ENCODE data around the gene LRRC45. TPM values are rescaled to one million over a fixed set of nuclear protein-coding genes. Genes with fewer than 3 reads are reported as not detected.
"Not testable (repeated sequence)": the region's sequence is repeated elsewhere in the genome, so short reads cannot be mapped to it uniquely, and the experiment has no call there.

Gene LRRC45
- total and polyA plus RNA-seq, 8 donors = 12.0 to 23.2 (median 17.6) TPM

DNA sequence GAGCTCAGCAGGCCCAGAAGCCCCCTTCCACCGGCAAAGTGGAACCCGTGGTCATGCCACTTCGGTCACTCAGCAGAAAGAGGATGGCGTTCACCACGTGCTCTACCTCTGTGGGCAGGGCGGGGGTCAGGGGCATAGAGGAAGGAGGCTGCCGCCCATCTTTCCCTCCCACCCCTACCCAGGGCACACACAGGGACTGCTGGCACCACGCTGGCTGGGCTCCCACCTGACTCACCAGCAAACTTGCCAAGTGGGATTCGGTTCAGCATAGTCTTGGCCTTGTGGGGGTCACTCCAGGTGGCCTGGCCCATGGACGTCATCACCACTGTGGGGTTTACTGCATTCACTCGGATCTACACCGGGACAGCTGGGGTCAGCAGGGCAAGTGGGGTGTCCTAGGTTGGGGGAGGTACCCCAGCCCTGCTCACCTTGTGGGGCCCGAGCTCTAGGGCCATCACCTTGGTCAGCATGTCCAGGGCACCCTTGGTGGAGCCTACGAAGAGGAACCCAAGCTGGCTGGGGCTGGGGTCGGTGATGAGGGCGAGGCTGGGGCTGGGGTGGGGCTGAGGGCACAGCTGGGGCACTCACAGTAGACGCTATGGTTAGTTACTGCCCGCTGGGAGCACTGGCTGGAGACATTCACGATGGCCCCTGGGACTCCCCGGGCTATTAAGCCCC is 13.0 kb downstream of the LRRC45 start:
- Histone ChIP-seq H3K9me3 (no peaks in the 10 kb centered on the region), H3K36me3 (no peaks in the 10 kb centered on the region), H3K27ac (no peak overlapping the region), H3K27me3 (peaks cover 0 to 12% of the 10 kb centered on the region in 2 donors), H3K4me1 (peaks cover 13 to 40% of the 10 kb centered on the region in 2 donors), H3K4me3 (peak overlapping the region; percentile 67 to 78)
- ATAC-seq (no peak), DNase-seq (no peak)
- intact Hi-C loops (cut with DNase I) = no loop called here
- TF ChIP-seq, protein P1, sequence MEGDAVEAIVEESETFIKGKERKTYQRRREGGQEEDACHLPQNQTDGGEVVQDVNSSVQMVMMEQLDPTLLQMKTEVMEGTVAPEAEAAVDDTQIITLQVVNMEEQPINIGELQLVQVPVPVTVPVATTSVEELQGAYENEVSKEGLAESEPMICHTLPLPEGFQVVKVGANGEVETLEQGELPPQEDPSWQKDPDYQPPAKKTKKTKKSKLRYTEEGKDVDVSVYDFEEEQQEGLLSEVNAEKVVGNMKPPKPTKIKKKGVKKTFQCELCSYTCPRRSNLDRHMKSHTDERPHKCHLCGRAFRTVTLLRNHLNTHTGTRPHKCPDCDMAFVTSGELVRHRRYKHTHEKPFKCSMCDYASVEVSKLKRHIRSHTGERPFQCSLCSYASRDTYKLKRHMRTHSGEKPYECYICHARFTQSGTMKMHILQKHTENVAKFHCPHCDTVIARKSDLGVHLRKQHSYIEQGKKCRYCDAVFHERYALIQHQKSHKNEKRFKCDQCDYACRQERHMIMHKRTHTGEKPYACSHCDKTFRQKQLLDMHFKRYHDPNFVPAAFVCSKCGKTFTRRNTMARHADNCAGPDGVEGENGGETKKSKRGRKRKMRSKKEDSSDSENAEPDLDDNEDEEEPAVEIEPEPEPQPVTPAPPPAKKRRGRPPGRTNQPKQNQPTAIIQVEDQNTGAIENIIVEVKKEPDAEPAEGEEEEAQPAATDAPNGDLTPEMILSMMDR (IDR thresholded peaks at IDR 0.05) = no peak

DNA sequence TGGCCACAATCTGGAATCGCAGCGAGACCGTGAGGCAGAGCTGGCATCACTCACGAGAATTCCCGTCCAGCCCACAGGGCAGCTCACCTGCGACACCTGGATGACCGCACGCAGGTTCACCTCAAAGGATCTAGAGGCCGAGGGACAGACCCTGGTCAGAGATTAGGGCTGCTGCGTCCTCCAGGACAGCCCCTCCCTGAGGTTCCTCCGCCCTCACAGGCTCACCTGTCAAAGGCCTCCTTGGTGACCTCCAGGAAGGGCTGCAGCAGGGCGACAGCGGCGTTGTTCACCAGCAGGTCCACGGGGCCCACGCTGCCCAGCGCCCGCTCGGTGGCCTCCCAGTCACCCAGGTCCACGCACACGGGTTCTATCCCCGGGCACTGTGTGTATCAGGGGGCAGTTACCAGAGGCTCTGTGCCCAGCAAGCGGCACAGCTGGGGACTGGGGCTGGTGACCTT is 13.6 kb downstream of the LRRC45 start:
- intact Hi-C loops (cut with DNase I) = no loop called here
- no peak for ATAC-seq
- Histone ChIP-seq H3K4me3 (peak overlapping the region; percentile 67 to 78), H3K9me3 (no peaks in the 10 kb centered on the region), H3K4me1 (peaks cover 13 to 38% of the 10 kb centered on the region in 2 donors), H3K36me3 (no peaks in the 10 kb centered on the region), H3K27ac (peak overlapping the region; percentile 96), H3K27me3 (peaks cover 0 to 12% of the 10 kb centered on the region in 2 donors)
- TF ChIP-seq, protein P1 (IDR thresholded peaks at IDR 0.05) = no peak
- no peak for DNase-seq

DNA sequence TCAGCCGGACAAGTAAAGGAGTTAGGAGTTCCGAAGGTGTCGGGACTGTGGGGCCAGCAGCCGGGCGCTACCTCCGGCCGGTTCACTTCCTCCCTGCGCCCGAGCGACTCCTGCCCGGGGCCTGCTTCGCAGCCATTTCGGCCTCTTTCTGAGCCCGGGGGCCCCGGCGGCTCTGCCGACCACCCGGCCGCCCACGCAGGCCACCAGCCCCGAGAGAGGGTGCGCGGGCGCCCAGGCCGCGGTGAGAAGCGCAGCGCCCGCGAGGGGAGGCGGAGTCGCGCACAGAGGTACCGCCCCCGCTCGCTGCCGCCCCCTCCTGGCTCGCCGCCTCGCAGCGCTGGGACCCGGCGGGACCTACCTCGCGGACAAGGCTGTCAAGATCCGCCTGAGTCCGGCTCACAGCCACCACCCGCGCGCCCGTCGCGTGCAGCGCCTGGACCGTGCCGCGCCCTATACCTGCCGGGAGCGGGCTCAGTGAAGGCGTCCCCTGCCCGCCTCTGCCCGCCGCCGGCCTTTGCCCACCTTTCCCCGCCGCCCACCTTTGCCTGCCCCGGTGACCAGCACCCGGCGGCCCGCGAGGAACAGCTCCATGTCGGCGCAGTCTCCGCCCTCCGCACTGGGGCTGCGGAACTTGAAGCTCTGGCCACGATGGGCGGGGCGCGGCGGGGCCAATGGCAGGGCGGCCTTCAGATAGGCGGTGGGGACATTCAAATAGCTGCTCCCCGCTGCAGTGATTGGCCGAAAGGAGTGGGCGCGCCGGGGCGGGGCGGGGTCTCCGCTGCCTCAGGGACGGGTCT is 14.2 kb downstream of the LRRC45 start, which contains the start of gene DCXR:
TSS of gene DCXR (minus strand) at position 606 of the 797 bp plus-strand sequence. CDS start at position 591, 15 bp downstream.
- DNase-seq (peak; percentile 94 to 99 (median 96)), ATAC-seq (peak; percentile 98)
- H3K4me1 ChIP-seq = peaks cover 13 to 32% of the 10 kb centered on the region in 2 donors
- intact Hi-C loops (cut with DNase I) = no loop called here
- H3K36me3 ChIP-seq = no peaks in the 10 kb centered on the region
- H3K4me3 ChIP-seq = peak within 1 kb of the TSS; percentile 67 to 78
- TF ChIP-seq, protein P1 (IDR thresholded peaks at IDR 0.05) = peak; percentile 68 to 77
- H3K27me3 ChIP-seq = peaks cover 0 to 6% of the 10 kb centered on the region in 2 donors
- peak within 1 kb of the TSS; percentile 96 for H3K27ac ChIP-seq
- H3K9me3 ChIP-seq = no peaks in the 10 kb centered on the region

DNA sequence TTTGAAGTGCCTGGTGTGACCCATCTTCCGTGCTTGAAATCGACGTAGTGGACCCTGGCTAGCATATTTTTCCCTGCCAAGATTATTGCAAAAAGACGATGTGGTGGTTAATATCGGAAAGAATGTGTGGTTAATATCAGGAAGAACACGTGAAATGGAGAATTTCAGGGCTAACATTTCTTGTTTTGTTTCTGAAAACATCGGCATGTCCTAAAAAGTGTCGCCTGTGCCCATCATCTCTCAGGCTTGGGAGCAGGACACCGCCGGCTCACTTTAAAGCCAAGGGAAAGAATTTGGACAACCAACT is 14.7 kb downstream of the LRRC45 start:
- Histone ChIP-seq H3K27ac (peak overlapping the region; percentile 96), H3K4me3 (peak overlapping the region; percentile 67 to 78), H3K4me1 (peaks cover 13 to 27% of the 10 kb centered on the region in 2 donors), H3K9me3 (no peaks in the 10 kb centered on the region), H3K36me3 (no peaks in the 10 kb centered on the region), H3K27me3 (peaks cover 0 to under 1% of the 10 kb centered on the region in 2 donors)
- no peak for ATAC-seq
- DNase-seq = no peak
- TF ChIP-seq, protein P1 (IDR thresholded peaks at IDR 0.05) = no peak
- intact Hi-C loops (cut with DNase I) = no loop called here

DNA sequence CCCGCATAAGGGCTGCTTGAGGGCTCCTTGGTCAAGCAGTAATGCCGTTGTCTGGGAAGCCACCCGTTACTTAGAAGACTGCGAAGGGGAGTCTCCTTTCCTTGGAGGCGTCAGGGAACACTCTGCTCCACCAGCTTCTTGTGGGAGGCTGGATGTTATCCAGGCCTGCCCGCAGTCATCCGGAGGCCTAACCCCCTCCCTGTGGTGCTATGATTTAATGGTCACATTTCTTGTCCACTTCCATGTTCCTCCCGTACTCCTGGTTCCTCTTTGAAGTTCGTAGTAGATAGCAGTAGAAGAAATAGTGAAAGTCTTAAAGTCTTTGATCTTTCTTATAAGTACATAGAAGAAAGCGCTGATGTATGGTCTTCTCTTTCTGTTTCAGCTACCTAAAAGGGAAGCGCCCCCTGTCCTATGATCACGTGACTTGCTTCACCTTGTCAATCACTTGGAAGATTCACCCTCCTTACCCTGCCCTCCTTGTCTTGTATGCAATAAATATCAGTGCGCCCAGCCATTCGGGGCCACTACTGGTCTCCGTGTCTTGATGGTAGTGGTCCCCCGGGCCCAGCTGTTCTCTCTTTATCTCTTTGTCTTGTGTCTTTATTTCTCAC is 15.8 kb downstream of the LRRC45 start:
- ATAC-seq; H3K4me3 ChIP-seq; H3K27ac ChIP-seq; H3K9me3 ChIP-seq; H3K27me3 ChIP-seq; DNase-seq; H3K36me3 ChIP-seq; intact Hi-C loops (cut with DNase I): not testable (repeated sequence)
- H3K4me1 ChIP-seq = peaks cover 13 to 26% of the 10 kb centered on the region in 2 donors
